GM12872 (cell line): ENCODE results near the gene MYO9B.

Experiments
- CTCF ChIP-seq: IDR thresholded peaks from 3 replicates; pipeline ENCODE4 v1.5.1; 2011; ENCODE audit warnings: low read depth, mild to moderate bottlenecking, low read length, moderate library complexity; ENCODE audit not compliant: insufficient read depth

Gene MYO9B

GRCh38 chr19:17185590-17185989, 110.0 kb downstream of the MYO9B start:
- TF ChIP-seq CTCF, result no peak

GRCh38 chr19:17192751-17193150, 117.2 kb downstream of the MYO9B start:
- no peak for TF ChIP-seq CTCF

GRCh38 chr19:17194608-17195007, 119.0 kb downstream of the MYO9B start:
- no peak for TF ChIP-seq CTCF

- TF ChIP-seq CTCF, result no peak
Observed at GRCh38 chr19:17195106-17195505, 119.5 kb downstream of the MYO9B start.

GRCh38 chr19:17196610-17197009, 121.0 kb downstream of the MYO9B start:
- no peak for TF ChIP-seq CTCF

- TF ChIP-seq CTCF, result no peak
Observed at GRCh38 chr19:17197666-17198065, 122.1 kb downstream of the MYO9B start.

GRCh38 chr19:17200408-17201079, 125.0 kb downstream of the MYO9B start:
- TF ChIP-seq CTCF, result no peak

GRCh38 chr19:17202249-17202648, 126.7 kb downstream of the MYO9B start:
- no peak for TF ChIP-seq CTCF
